HL-60 (cell line): ENCODE data around the gene C9orf50.

ENCODE experiments used
- DNase-seq, 2 experiments: peaks; one replicate each; pipeline ENCODE4 v3.0.0-alpha.2; 2010 to 2020; ENCODE audit warnings: low read depth in 1 of 2, low spot score in 1 of 2
- H3K27ac ChIP-seq: fragments of 250-450 bp; sonication (Bioruptor Pico); replicated peaks from 2 replicates; pipeline ENCODE4 v1.5.1; 2020; ENCODE audit warnings: mild to moderate bottlenecking, moderate library complexity
- H3K27me3 ChIP-seq: fragments of 250-450 bp; sonication (Bioruptor Pico); 2 replicates; pipeline ENCODE4 v1.5.1; 2021; ENCODE audit warnings: mild to moderate bottlenecking, moderate library complexity; ENCODE audit not compliant: insufficient read depth, poor library complexity, severe bottlenecking
- H3K4me3 ChIP-seq: replicated peaks from 2 replicates; pipeline ENCODE4 v1.5.1; 2011; ENCODE audit warnings: mild to moderate bottlenecking, control low read depth, low read length; ENCODE audit not compliant: insufficient read depth
- GABPA ChIP-seq: IDR thresholded peaks from 2 replicates; pipeline ENCODE4 v1.6.1; 2012; ENCODE audit warnings: low read depth
- POLR2AphosphoS5 ChIP-seq: IDR thresholded peaks from 2 replicates; pipeline ENCODE4 v1.6.1; 2012; ENCODE audit warnings: low read depth
- REST ChIP-seq: IDR thresholded peaks from 2 replicates; pipeline ENCODE4 v1.6.1; 2012; ENCODE audit warnings: low read depth; ENCODE audit not compliant: insufficient replicate concordance
- SPI1 ChIP-seq: IDR thresholded peaks from 2 replicates; pipeline ENCODE4 v1.6.1; 2012; ENCODE audit warnings: low read depth, mild to moderate bottlenecking, borderline replicate concordance
- TF ChIP-seq, protein P1 (sequence below): IDR thresholded peaks from one replicate; pipeline ENCODE4 v1.5.1; 2011; ENCODE audit warnings: low read length, control low read depth, inconsistent platforms; ENCODE audit not compliant: insufficient read depth

C9orf50 gene

GRCh38 chr9:129624947-129625346 is 4.0 kb upstream of the C9orf50 start:
- peak; percentile 59; the same call in 1 of the 2 replicates for TF ChIP-seq GABPA
- TF ChIP-seq SPI1, result peak; percentile 67; the same call in 1 of the 2 replicates
- peak; percentile 80 for TF ChIP-seq POLR2AphosphoS5
- no peak for TF ChIP-seq REST
- TF ChIP-seq, protein P1, sequence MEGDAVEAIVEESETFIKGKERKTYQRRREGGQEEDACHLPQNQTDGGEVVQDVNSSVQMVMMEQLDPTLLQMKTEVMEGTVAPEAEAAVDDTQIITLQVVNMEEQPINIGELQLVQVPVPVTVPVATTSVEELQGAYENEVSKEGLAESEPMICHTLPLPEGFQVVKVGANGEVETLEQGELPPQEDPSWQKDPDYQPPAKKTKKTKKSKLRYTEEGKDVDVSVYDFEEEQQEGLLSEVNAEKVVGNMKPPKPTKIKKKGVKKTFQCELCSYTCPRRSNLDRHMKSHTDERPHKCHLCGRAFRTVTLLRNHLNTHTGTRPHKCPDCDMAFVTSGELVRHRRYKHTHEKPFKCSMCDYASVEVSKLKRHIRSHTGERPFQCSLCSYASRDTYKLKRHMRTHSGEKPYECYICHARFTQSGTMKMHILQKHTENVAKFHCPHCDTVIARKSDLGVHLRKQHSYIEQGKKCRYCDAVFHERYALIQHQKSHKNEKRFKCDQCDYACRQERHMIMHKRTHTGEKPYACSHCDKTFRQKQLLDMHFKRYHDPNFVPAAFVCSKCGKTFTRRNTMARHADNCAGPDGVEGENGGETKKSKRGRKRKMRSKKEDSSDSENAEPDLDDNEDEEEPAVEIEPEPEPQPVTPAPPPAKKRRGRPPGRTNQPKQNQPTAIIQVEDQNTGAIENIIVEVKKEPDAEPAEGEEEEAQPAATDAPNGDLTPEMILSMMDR, result no peak
- Histone ChIP-seq H3K27ac (peak overlapping the region; percentile 95), H3K27me3 (no peaks in the 10 kb centered on the region), H3K4me3 (peak overlapping the region; percentile 77)
- DNase-seq, result peak; percentile 91 to 100

GRCh38 chr9:129624168-129624759 is 3.4 kb upstream of the C9orf50 start:
- peak in 1 of 2 experiments; percentile 76 for DNase-seq
- no peak for TF ChIP-seq SPI1
- TF ChIP-seq, protein P1, result peak; percentile 63
- peaks cover 6% of the 10 kb centered on the region for H3K27me3 ChIP-seq
- H3K27ac ChIP-seq, result peak overlapping the region; percentile 95
- no peak overlapping the region for H3K4me3 ChIP-seq

- H3K27ac ChIP-seq, result peak overlapping the region; percentile 95
- peaks cover 9% of the 10 kb centered on the region for H3K27me3 ChIP-seq
- peak; percentile 68 to 70 for DNase-seq
- TF ChIP-seq, protein P1, result no peak
- TF ChIP-seq SPI1, result no peak
- no peak for TF ChIP-seq POLR2AphosphoS5
- TF ChIP-seq REST, result no peak
- TF ChIP-seq GABPA, result no peak
- H3K4me3 ChIP-seq, result no peak overlapping the region
Measured at GRCh38 chr9:129623331-129623730, 2.4 kb upstream of the C9orf50 start.
